ENCODE results near the gene PNLDC1.
"Not testable (repeated sequence)": the region's sequence is repeated elsewhere in the genome, so short reads cannot be mapped to it uniquely, and the experiment has no call there.

Gene PNLDC1

GRCh38 chr6:159788753-159789376 is 11.2 kb upstream of the PNLDC1 start:
- DNase-seq, result peak; percentile 33

GRCh38 chr6:159789377-159790148 is 10.5 kb upstream of the PNLDC1 start, which contains the start of gene TCP1:
Gene TCP1 (minus strand): TSS chr6:159789602. CDS start chr6:159789468, 134 bp downstream.
- DNase-seq, result peak; percentile 99

- peak; percentile 91 for DNase-seq
These were observed 9.7 kb upstream of the PNLDC1 start, which contains the start of gene MRPL18 for GRCh38 chr6:159790149-159790955. Gene MRPL18 (plus strand): TSS chr6:159790467. CDS start chr6:159790588, 121 bp downstream.

- no peak for DNase-seq
These were observed 9.0 kb upstream of the PNLDC1 start for GRCh38 chr6:159790956-159791598.

GRCh38 chr6:159794976-159795375 is 5.1 kb upstream of the PNLDC1 start:
- not testable (repeated sequence) for DNase-seq

GRCh38 chr6:159797554-159797953 is 2.5 kb upstream of the PNLDC1 start:
- DNase-seq, result no peak

GRCh38 chr6:159801935-159802334 is 1.9 kb downstream of the PNLDC1 start:
- no peak for DNase-seq

- no peak for DNase-seq
These were observed 4.4 kb downstream of the PNLDC1 start for GRCh38 chr6:159804504-159804903.

- no peak for DNase-seq
These were observed 5.5 kb downstream of the PNLDC1 start for GRCh38 chr6:159805440-159806020.

GRCh38 chr6:159806021-159806458 is 6.0 kb downstream of the PNLDC1 start:
- no peak for DNase-seq

GRCh38 chr6:159807150-159807858 is 7.2 kb downstream of the PNLDC1 start:
- no peak for DNase-seq

- no peak for DNase-seq
These were observed 8.6 kb downstream of the PNLDC1 start for GRCh38 chr6:159808647-159809046.

GRCh38 chr6:159809149-159809548 is 9.1 kb downstream of the PNLDC1 start:
- no peak for DNase-seq

GRCh38 chr6:159813781-159814180 is 13.7 kb downstream of the PNLDC1 start:
- no peak for DNase-seq

- no peak for DNase-seq
These were observed 15.3 kb downstream of the PNLDC1 start for GRCh38 chr6:159815410-159815809.

GRCh38 chr6:159816775-159817174 is 16.7 kb downstream of the PNLDC1 start:
- DNase-seq, result not testable (repeated sequence)

GRCh38 chr6:159817951-159818739 is 18.1 kb downstream of the PNLDC1 start:
- DNase-seq, result no peak

- DNase-seq, result no peak
These were observed 19.0 kb downstream of the PNLDC1 start for GRCh38 chr6:159819098-159819497.

GRCh38 chr6:159819932-159820640 is 20.0 kb downstream of the PNLDC1 start:
- peak; percentile 33 for DNase-seq

- DNase-seq, result no peak
These were observed 21.0 kb downstream of the PNLDC1 start for GRCh38 chr6:159821122-159821521.

Measured in CD4-positive, alpha-beta T cell treated with Interleukin-21 for 1 hour (primary cell).